Thyroid gland (tissue), 4 donors: ENCODE data around the gene DMXL1.

Experiments
- CTCF ChIP-seq, 6 experiments: fragments of 200-600 bp in 3 of 6; fragments of 450-650 bp in 3 of 6; sonication (generic) in 3 of 6; IDR thresholded peaks; one replicate each; pipeline ENCODE4 v1.5.1; 2016 to 2019; ENCODE audit warnings: antibody characterized with exemption in 6 of 6, mild to moderate bottlenecking in 2 of 6, inconsistent platforms in 1 of 6, moderate library complexity in 1 of 6
- POLR2A ChIP-seq, 2 donors: fragments of 450-650 bp; IDR thresholded peaks; one replicate each; pipeline ENCODE4 v1.6.1; 2017; ENCODE audit warnings: antibody characterized with exemption in 2 of 2, mild to moderate bottlenecking in 2 of 2, moderate library complexity in 1 of 2

- TF ChIP-seq CTCF (IDR thresholded peaks at IDR 0.05) (no peak), POLR2A (IDR thresholded peaks at IDR 0.05) (no peak)
These were observed 3.5 kb downstream of the DMXL1 start for GRCh38 chr5:119074419-119074818.
